ENCODE results near the gene MED19. TPM values are rescaled to one million over a fixed set of nuclear protein-coding genes. Genes with fewer than 3 reads are reported as not detected.
"Not testable (repeated sequence)": the region's sequence is repeated elsewhere in the genome, so short reads cannot be mapped to it uniquely, and the experiment has no call there.

The MED19 gene
- total RNA-seq, 1 donor: 13.4 TPM

GRCh38 chr11:57698843-57699365 lies 13.1 kb downstream of the MED19 start:
- Histone ChIP-seq H3K9me3 (ENCODE audit: low read depth, low read length) (no peaks in the 10 kb centered on the region), H3K79me2 (ENCODE audit: insufficient read depth, low read length) (no peaks in the 10 kb centered on the region), H3K27me3 (ENCODE audit: insufficient read depth, low read length) (no peaks in the 10 kb centered on the region), H3K4me1 (ENCODE audit: insufficient read depth, low read length) (peaks cover 6% of the 10 kb centered on the region), H3K4me3 (ENCODE audit: insufficient read depth, low read length) (no peak overlapping the region), H3K36me3 (ENCODE audit: insufficient read depth, low read length) (peaks cover 69% of the 10 kb centered on the region), H2AFZ (ENCODE audit: low read length) (no peak overlapping the region), H4K20me1 (ENCODE audit: insufficient read depth, low read length) (peaks cover 1% of the 10 kb centered on the region), H3K4me2 (ENCODE audit: insufficient read depth, low read length) (no peak overlapping the region), H3K27ac (ENCODE audit: low read depth, low read length) (no peak overlapping the region)
- TF ChIP-seq, protein P1, sequence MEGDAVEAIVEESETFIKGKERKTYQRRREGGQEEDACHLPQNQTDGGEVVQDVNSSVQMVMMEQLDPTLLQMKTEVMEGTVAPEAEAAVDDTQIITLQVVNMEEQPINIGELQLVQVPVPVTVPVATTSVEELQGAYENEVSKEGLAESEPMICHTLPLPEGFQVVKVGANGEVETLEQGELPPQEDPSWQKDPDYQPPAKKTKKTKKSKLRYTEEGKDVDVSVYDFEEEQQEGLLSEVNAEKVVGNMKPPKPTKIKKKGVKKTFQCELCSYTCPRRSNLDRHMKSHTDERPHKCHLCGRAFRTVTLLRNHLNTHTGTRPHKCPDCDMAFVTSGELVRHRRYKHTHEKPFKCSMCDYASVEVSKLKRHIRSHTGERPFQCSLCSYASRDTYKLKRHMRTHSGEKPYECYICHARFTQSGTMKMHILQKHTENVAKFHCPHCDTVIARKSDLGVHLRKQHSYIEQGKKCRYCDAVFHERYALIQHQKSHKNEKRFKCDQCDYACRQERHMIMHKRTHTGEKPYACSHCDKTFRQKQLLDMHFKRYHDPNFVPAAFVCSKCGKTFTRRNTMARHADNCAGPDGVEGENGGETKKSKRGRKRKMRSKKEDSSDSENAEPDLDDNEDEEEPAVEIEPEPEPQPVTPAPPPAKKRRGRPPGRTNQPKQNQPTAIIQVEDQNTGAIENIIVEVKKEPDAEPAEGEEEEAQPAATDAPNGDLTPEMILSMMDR (IDR thresholded peaks at IDR 0.05; ENCODE audit: extremely low read depth, low read depth, low read length): no peak
- DNase-seq (ENCODE audit: insufficient read length, low spot score, missing footprints): no peak

DNA sequence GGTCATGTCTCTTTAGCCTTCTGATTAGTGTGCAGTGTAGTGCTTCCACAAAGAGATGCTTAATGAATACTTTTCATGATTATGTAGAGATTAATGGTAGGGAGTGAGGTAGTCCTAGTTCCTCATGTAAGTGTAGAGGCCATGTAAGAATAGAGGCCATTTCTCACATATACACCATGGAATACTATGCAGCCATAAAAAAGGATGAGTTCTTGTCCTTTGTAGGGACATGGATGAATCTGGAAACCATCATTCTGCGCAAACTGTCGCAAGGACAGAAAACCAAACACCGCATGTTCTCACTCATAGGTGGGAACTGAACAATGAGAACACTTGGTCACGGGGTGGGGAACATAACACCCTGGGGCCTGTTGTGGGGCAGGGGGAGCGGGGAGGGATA lies 21.5 kb downstream of the MED19 start:
- H3K27ac ChIP-seq (ENCODE audit: low read depth, low read length); H3K4me2 ChIP-seq (ENCODE audit: insufficient read depth, low read length); H3K4me1 ChIP-seq (ENCODE audit: insufficient read depth, low read length); H4K20me1 ChIP-seq (ENCODE audit: insufficient read depth, low read length); H3K27me3 ChIP-seq (ENCODE audit: insufficient read depth, low read length); H3K9me3 ChIP-seq (ENCODE audit: low read depth, low read length); H3K4me3 ChIP-seq (ENCODE audit: insufficient read depth, low read length); H2AFZ ChIP-seq (ENCODE audit: low read length); DNase-seq (ENCODE audit: insufficient read length, low spot score, missing footprints): not testable (repeated sequence)
- H3K36me3 ChIP-seq (ENCODE audit: insufficient read depth, low read length): peaks cover 65% of the 10 kb centered on the region
- H3K79me2 ChIP-seq (ENCODE audit: insufficient read depth, low read length): peaks cover 21% of the 10 kb centered on the region

- peaks cover 88% of the 10 kb centered on the region for H3K79me2 ChIP-seq (ENCODE audit: insufficient read depth, low read length)
- DNase-seq (ENCODE audit: insufficient read length, low spot score, missing footprints): no peak
- peaks cover 40% of the 10 kb centered on the region for H3K36me3 ChIP-seq (ENCODE audit: insufficient read depth, low read length)
- H3K4me3 ChIP-seq (ENCODE audit: insufficient read depth, low read length): no peak overlapping the region
- TF ChIP-seq, protein P1 (IDR thresholded peaks at IDR 0.05; ENCODE audit: extremely low read depth, low read depth, low read length): no peak
- no peak overlapping the region for H2AFZ ChIP-seq (ENCODE audit: low read length)
- H3K4me2 ChIP-seq (ENCODE audit: insufficient read depth, low read length): no peak overlapping the region
- no peaks in the 10 kb centered on the region for H3K9me3 ChIP-seq (ENCODE audit: low read depth, low read length)
- peaks cover 16% of the 10 kb centered on the region for H3K4me1 ChIP-seq (ENCODE audit: insufficient read depth, low read length)
- peaks cover 35% of the 10 kb centered on the region for H4K20me1 ChIP-seq (ENCODE audit: insufficient read depth, low read length)
- H3K27me3 ChIP-seq (ENCODE audit: insufficient read depth, low read length): no peaks in the 10 kb centered on the region
- H3K27ac ChIP-seq (ENCODE audit: low read depth, low read length): peak overlapping the region; percentile 30
These were observed 30.8 kb downstream of the MED19 start for GRCh38 chr11:57681168-57681567.

- H3K4me1 ChIP-seq (ENCODE audit: insufficient read depth, low read length): peaks cover 16% of the 10 kb centered on the region
- TF ChIP-seq, protein P1 (IDR thresholded peaks at IDR 0.05; ENCODE audit: extremely low read depth, low read depth, low read length): no peak
- no peaks in the 10 kb centered on the region for H3K9me3 ChIP-seq (ENCODE audit: low read depth, low read length)
- peak overlapping the region; percentile 30 for H3K27ac ChIP-seq (ENCODE audit: low read depth, low read length)
- H3K79me2 ChIP-seq (ENCODE audit: insufficient read depth, low read length): peaks cover 89% of the 10 kb centered on the region
- no peak overlapping the region for H3K4me3 ChIP-seq (ENCODE audit: insufficient read depth, low read length)
- peaks cover 38% of the 10 kb centered on the region for H3K36me3 ChIP-seq (ENCODE audit: insufficient read depth, low read length)
- H3K4me2 ChIP-seq (ENCODE audit: insufficient read depth, low read length): peak overlapping the region; percentile 25
- H4K20me1 ChIP-seq (ENCODE audit: insufficient read depth, low read length): peaks cover 42% of the 10 kb centered on the region
- peak; percentile 55 for DNase-seq (ENCODE audit: insufficient read length, low spot score, missing footprints)
- no peaks in the 10 kb centered on the region for H3K27me3 ChIP-seq (ENCODE audit: insufficient read depth, low read length)
- no peak overlapping the region for H2AFZ ChIP-seq (ENCODE audit: low read length)
These were observed 31.5 kb downstream of the MED19 start for GRCh38 chr11:57680552-57680874.

Measured in osteoblast (primary cell).